GM12878 (cell line): ENCODE results near the gene SRSF11. TPM values are rescaled to one million over a fixed set of nuclear protein-coding genes. Genes with fewer than 3 reads are reported as not detected.

ENCODE experiments used
- ATAC-seq: fragments of 200-7000 bp; cut with Tn5 transposase; 3 replicates; pipeline ENCODE4 v1.9.1; 2020; ENCODE audit warnings: mild to moderate bottlenecking, moderate library complexity
- BruUV-seq: library from RNA; stranded (reverse); fragments of 400-500 nt; replicated peaks from 2 replicates; lab custom pipeline; 2021; lab: Mats Ljungman, UMichigan
- CTCF ChIA-PET: fragments of 300-600 bp; sonication (Branson Sonifier 250); formaldehyde crosslinking; extraction: SDS; loops from one replicate; lab custom pipeline; 2021; ENCODE audit warnings: inconsistent platforms; lab: Yijun Ruan, JAX
- POLR2A ChIA-PET: fragments of 350-600 bp; formaldehyde crosslinking; extraction: SDS; loops from one replicate; lab custom pipeline; 2021; ENCODE audit warnings: inconsistent platforms; lab: Charles Lee
- RAD21 ChIA-PET: fragments of 300-600 bp; sonication (Branson Sonifier 250); formaldehyde crosslinking; loops from one replicate; lab custom pipeline; 2023; ENCODE audit warnings: antibody characterized with exemption; ENCODE audit not compliant: unreplicated experiment; lab: Charles Lee
- SMC1A ChIA-PET: fragments of 300-600 bp; sonication (Branson Sonifier 250); formaldehyde crosslinking; loops from one replicate; lab custom pipeline; 2023; ENCODE audit not compliant: unreplicated experiment, uncharacterized antibody; lab: Charles Lee
- DNase-seq: peaks from one replicate; pipeline ENCODE4 v3.0.0-alpha.2; 2011; ENCODE audit warnings: low read depth, low spot score
- FAIRE-seq: peaks from 3 replicates; lab custom pipeline; 2011; peaks lifted over from hg19 to GRCh38; lab: Jason Lieb, UNC
- H2AFZ ChIP-seq: 2 replicates; pipeline ENCODE4 v1.6.0; 2011; ENCODE audit warnings: low read depth, low read length, control low read depth; ENCODE audit not compliant: control insufficient read depth
- H3K27ac ChIP-seq: 2 replicates; pipeline ENCODE4 v1.5.1; 2011; ENCODE audit warnings: control low read depth; ENCODE audit not compliant: control insufficient read depth, insufficient read depth
- H3K27me3 ChIP-seq, 2 experiments: replicated peaks in 1 of 2; 2 replicates each; pipeline versions ENCODE4 v1.6.0 to v1.6.1; 2011; ENCODE audit warnings: low read length in 1 of 2; ENCODE audit not compliant: control insufficient read depth in 2 of 2, insufficient read depth in 2 of 2
- H3K36me3 ChIP-seq, 2 experiments: 2 replicates each; pipeline ENCODE4 v1.5.1; 2011; ENCODE audit warnings: low read length in 1 of 2; ENCODE audit not compliant: control insufficient read depth in 2 of 2, insufficient read depth in 2 of 2
- H3K4me1 ChIP-seq: 2 replicates; pipeline ENCODE4 v1.6.1; 2011; ENCODE audit warnings: mild to moderate bottlenecking, low read length, moderate library complexity, mixed read lengths; ENCODE audit not compliant: control insufficient read depth, insufficient read depth
- H3K4me2 ChIP-seq: 2 replicates; pipeline ENCODE4 v1.6.0; 2011; ENCODE audit warnings: control low read depth; ENCODE audit not compliant: control insufficient read depth, insufficient read depth
- H3K4me3 ChIP-seq: fragments of 200-600 bp; sonication (generic); 2 replicates; pipeline ENCODE4 v1.5.1; 2016
- H3K79me2 ChIP-seq: 2 replicates; pipeline ENCODE4 v1.6.0; 2011; ENCODE audit warnings: low read length; ENCODE audit not compliant: control insufficient read depth, insufficient read depth
- H3K9ac ChIP-seq: 2 replicates; pipeline ENCODE4 v1.8.0; 2011; ENCODE audit warnings: low read length, control low read depth, mixed read lengths; ENCODE audit not compliant: control insufficient read depth, insufficient read depth
- H3K9me3 ChIP-seq: replicated peaks from 3 replicates; pipeline ENCODE4 v1.5.1; 2011; ENCODE audit warnings: mild to moderate bottlenecking, low read length; ENCODE audit not compliant: control insufficient read depth, insufficient read depth
- H4K20me1 ChIP-seq: 2 replicates; pipeline ENCODE4 v1.6.0; 2011; ENCODE audit not compliant: control insufficient read depth, insufficient read depth
- ATF7 ChIP-seq: fragments of 450-650 bp; IDR thresholded peaks from 2 replicates; pipeline ENCODE4 v1.6.1; 2016; ENCODE audit warnings: low read depth, mild to moderate bottlenecking
- MYB ChIP-seq: fragments of 150-350 bp; IDR thresholded peaks from 2 replicates; pipeline ENCODE4 v1.6.1; 2014; ENCODE audit warnings: mild to moderate bottlenecking, low read depth, low read length, borderline replicate concordance
- POLR2AphosphoS5 ChIP-seq: IDR thresholded peaks from 2 replicates; pipeline ENCODE4 v1.6.1; 2011; ENCODE audit warnings: mild to moderate bottlenecking, low read length, inconsistent platforms
- POU2F2 ChIP-seq: IDR thresholded peaks from 3 replicates; pipeline ENCODE4 v1.6.1; 2011; ENCODE audit warnings: low read depth, mild to moderate bottlenecking, low read length, borderline replicate concordance
- RAD51 ChIP-seq: fragments of 450-650 bp; IDR thresholded peaks from 2 replicates; pipeline ENCODE4 v1.6.1; 2016; ENCODE audit warnings: moderate library complexity, mild to moderate bottlenecking, inconsistent platforms
- SMC3 ChIP-seq: IDR thresholded peaks from 2 replicates; pipeline ENCODE4 v1.6.1; 2011; ENCODE audit warnings: low read length, improper control_type of control experiment, borderline replicate concordance
- SREBF1 ChIP-seq: IDR thresholded peaks from 2 replicates; pipeline ENCODE4 v1.6.1; 2012; ENCODE audit warnings: mild to moderate bottlenecking, low read length
- WRNIP1 ChIP-seq: IDR thresholded peaks from 2 replicates; pipeline ENCODE4 v1.6.1; 2011; ENCODE audit warnings: low read depth, low read length, improper control_type of control experiment, borderline replicate concordance
- ZZZ3 ChIP-seq: IDR thresholded peaks from 2 replicates; pipeline ENCODE4 v1.6.1; 2011; ENCODE audit warnings: low read depth; ENCODE audit not compliant: control insufficient read depth, insufficient read length
- WGBS: methylation state at CpG from one replicate; pipeline ENCODE4 v1.1.6; 2016; ENCODE audit warnings: low lambda C conversion rate; ENCODE audit not compliant: insufficient replicate concordance, insufficient coverage; ENCODE audit errors: missing lambda C conversion rate; 5-methylcytosine and 5-hydroxymethylcytosine counted together
- in situ Hi-C: fragments of 300-500 bp; cut with MboI; formaldehyde crosslinking; loops from 9 replicates; pipeline ENCODE4 v1.14.3; 2018; ENCODE audit warnings: mixed read lengths
- intact Hi-C: fragments of 100-400 bp; cut with micrococcal nuclease; formaldehyde crosslinking; loops from one replicate; pipeline ENCODE4 v1.14.2; 2022; ENCODE audit not compliant: unreplicated experiment
- polyA plus RNA-seq, 11 experiments: library from polyadenylated mRNA; depleted of rRNA in 4 of 11; unstranded in 6 of 11; stranded (reverse) in 5 of 11; fragments of >200 nt; fragmentation: Nextera tagmentation in 4 of 11; fragmentation: Illumina TruSeq in 1 of 11; extraction: Ambion mirVana in 4 of 11; extraction: Trizol in 1 of 11; gene quantifications; 1 replicate in 1 of 11; 2 replicates in 10 of 11; pipeline versions ENCODE4 v1.2.1 to v1.2.3, GENCODE V29; 2011 to 2016; ENCODE audit warnings: inconsistent platforms in 2 of 11, missing spikeins in 2 of 11, low read depth in 1 of 11
- total RNA-seq, 4 experiments: library from RNA; depleted of rRNA in 3 of 4; stranded (reverse); fragments of >200 nt in 3 of 4; fragmentation: Illumina TruSeq in 1 of 4; extraction: Trizol in 1 of 4; gene quantifications; 2 replicates each; pipeline versions ENCODE4 v1.2.1 to v1.2.3, GENCODE V29; 2013 to 2021
- TF ChIP-seq, protein P1 (sequence below): IDR thresholded peaks from 2 replicates; pipeline ENCODE4 v1.6.1; 2012; ENCODE audit warnings: low read depth, low read length, improper control_type of control experiment

Gene SRSF11
- total and polyA plus RNA-seq, 10 of the 15 experiments (the other 5 are each of a cell fraction or from before 2014, with no cell fraction given), result 83.0 to 424 (median 207) TPM

DNA sequence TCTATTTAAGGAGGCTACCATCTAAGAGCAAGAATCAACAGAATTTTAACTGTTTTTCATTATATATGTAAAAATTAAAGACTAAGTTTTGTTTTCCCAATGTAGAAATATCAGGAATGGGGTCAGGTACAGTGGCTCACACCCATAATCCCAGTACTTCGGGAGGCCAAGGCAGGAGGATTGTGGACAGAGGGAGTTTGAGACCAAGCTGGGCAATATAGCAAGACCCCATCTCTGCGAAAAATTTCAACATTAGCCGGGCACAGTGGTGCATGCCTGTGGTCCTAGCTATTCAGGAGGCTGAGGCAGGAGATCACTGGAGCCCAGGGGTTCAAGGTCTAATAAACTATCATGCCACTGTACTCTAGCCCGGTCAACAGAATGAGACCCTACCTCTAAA lies 21.1 kb upstream of the SRSF11 start:
- H4K20me1 ChIP-seq, result no peaks in the 10 kb centered on the region
- 98% methylated on average over 4 of the region's 4 CpGs for WGBS
- BruUV-seq, result no TSS peak
- no peaks in the 10 kb centered on the region for H3K9me3 ChIP-seq
- DNase-seq, result no peak
- H3K27ac ChIP-seq, result no peak overlapping the region
- intact Hi-C loops (loop anchor here (10.0 kb wide), 1 partner anchor 215 kb away; the partner anchor contains the start of gene CTH), in situ Hi-C loops (no loop called here)
- H3K4me1 ChIP-seq, result peaks cover 4% of the 10 kb centered on the region; the same call in 1 of the 2 replicates
- no peak overlapping the region for H2AFZ ChIP-seq
- ATAC-seq, result no peak
- H3K9ac ChIP-seq, result no peak overlapping the region
- H3K36me3 ChIP-seq, result no peaks in the 10 kb centered on the region; a peak in 1 of 4 replicates
- POLR2A ChIA-PET, result interaction anchor here (0.6 to 0.7 kb wide), 2 partner anchors 13 to 152 kb away, joined by 3 to 5 read pairs; no protein-coding TSS in a partner anchor
- H3K27me3 ChIP-seq, result no peaks in the 10 kb centered on the region
- peaks cover 65% of the 10 kb centered on the region for H3K79me2 ChIP-seq
- no peak overlapping the region for H3K4me2 ChIP-seq
- CTCF ChIA-PET, result interaction anchor here (1.0 to 1.7 kb wide), 2 partner anchors 12 to 13 kb away, joined by 3 to 5 read pairs; no protein-coding TSS in a partner anchor
- H3K4me3 ChIP-seq, result no peak overlapping the region
- SMC1A ChIA-PET, result interaction anchor here (1.3 kb wide), 1 partner anchor 10 kb away, joined by 3 read pairs; no protein-coding TSS in a partner anchor
- TF ChIP-seq, protein P1, sequence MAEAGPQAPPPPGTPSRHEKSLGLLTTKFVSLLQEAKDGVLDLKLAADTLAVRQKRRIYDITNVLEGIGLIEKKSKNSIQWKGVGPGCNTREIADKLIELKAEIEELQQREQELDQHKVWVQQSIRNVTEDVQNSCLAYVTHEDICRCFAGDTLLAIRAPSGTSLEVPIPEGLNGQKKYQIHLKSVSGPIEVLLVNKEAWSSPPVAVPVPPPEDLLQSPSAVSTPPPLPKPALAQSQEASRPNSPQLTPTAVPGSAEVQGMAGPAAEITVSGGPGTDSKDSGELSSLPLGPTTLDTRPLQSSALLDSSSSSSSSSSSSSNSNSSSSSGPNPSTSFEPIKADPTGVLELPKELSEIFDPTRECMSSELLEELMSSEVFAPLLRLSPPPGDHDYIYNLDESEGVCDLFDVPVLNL, result no peak
- TF ChIP-seq WRNIP1 (no peak), SREBF1 (no peak), SMC3 (no peak), POU2F2 (no peak), RAD51 (no peak), ZZZ3 (no peak), MYB (no peak), POLR2AphosphoS5 (no peak), ATF7 (no peak)
- no peak for FAIRE-seq
- RAD21 ChIA-PET, result no interaction called here
